CD4-positive, alpha-beta T cell treated with Interferon alpha-2 for 1 hour (primary cell): ENCODE data around the gene FLNB.

Experiments
- DNase-seq, 2 donors: peaks; one replicate each; pipeline ENCODE4 v3.0.0-alpha.2; 2020 to 2022

The FLNB gene

GRCh38 chr3:58173029-58173668 lies 164.9 kb downstream of the FLNB start:
- no peak for DNase-seq

- DNase-seq: peak; percentile 28 to 33
Measured at GRCh38 chr3:58173669-58174398, 165.6 kb downstream of the FLNB start.

GRCh38 chr3:58175187-58175436 lies 166.9 kb downstream of the FLNB start:
- DNase-seq: no peak

- DNase-seq: no peak
Measured at GRCh38 chr3:58175437-58176184, 167.4 kb downstream of the FLNB start.

- no peak for DNase-seq
Measured at GRCh38 chr3:58176185-58176530, 167.9 kb downstream of the FLNB start.

- DNase-seq: no peak
Measured at GRCh38 chr3:58176827-58177489, 168.7 kb downstream of the FLNB start.

- peak; percentile 84 to 87 for DNase-seq
Measured at GRCh38 chr3:58177747-58178527, 169.7 kb downstream of the FLNB start.

- DNase-seq: no peak
Measured at GRCh38 chr3:58178528-58179234, 170.5 kb downstream of the FLNB start.

GRCh38 chr3:58179235-58180098 lies 171.2 kb downstream of the FLNB start:
- DNase-seq: no peak

- no peak for DNase-seq
Measured at GRCh38 chr3:58180099-58180880, 172.1 kb downstream of the FLNB start.

- DNase-seq: no peak
Measured at GRCh38 chr3:58180940-58181587, 172.8 kb downstream of the FLNB start.

- DNase-seq: no peak
Measured at GRCh38 chr3:58183221-58183620, 175.0 kb downstream of the FLNB start.

GRCh38 chr3:58183891-58184290 lies 175.7 kb downstream of the FLNB start:
- no peak for DNase-seq

- no peak for DNase-seq
Measured at GRCh38 chr3:58184309-58184981, 176.2 kb downstream of the FLNB start.

- DNase-seq: no peak
Measured at GRCh38 chr3:58184982-58185360, 176.7 kb downstream of the FLNB start.

GRCh38 chr3:58188173-58188564 lies 179.9 kb downstream of the FLNB start:
- DNase-seq: no peak

GRCh38 chr3:58188921-58189451 lies 180.8 kb downstream of the FLNB start:
- no peak for DNase-seq

- no peak for DNase-seq
Measured at GRCh38 chr3:58189691-58190090, 181.5 kb downstream of the FLNB start.

- DNase-seq: no peak
Measured at GRCh38 chr3:58190291-58190690, 182.1 kb downstream of the FLNB start.
